CD14-positive monocyte (primary cell): ENCODE data around the gene SHTN1. TPM values are rescaled to one million over a fixed set of nuclear protein-coding genes. Genes with fewer than 3 reads are reported as not detected.

Source experiments
- DNase-seq, 3 donors: peaks; one replicate each; pipeline ENCODE4 v3.0.0-alpha.2; 2011 to 2022
- H2AFZ ChIP-seq: 2 replicates; pipeline ENCODE4 v1.6.0; 2012; ENCODE audit warnings: mild to moderate bottlenecking, low read depth, low read length, inconsistent platforms; ENCODE audit not compliant: insufficient read depth, poor library complexity, severe bottlenecking
- H3K27ac ChIP-seq, 2 donors: 1 replicate in 1 of 2; 2 replicates in 1 of 2; pipeline ENCODE4 v1.5.1; 2012 to 2013; ENCODE audit warnings: low read length in 2 of 2, control low read depth in 1 of 2, inconsistent platforms in 1 of 2, low read depth in 1 of 2, mild to moderate bottlenecking in 1 of 2
- H3K27me3 ChIP-seq, 2 donors: one replicate each; pipeline versions ENCODE4 v1.6.0 to v1.6.1; 2011 to 2013; ENCODE audit warnings: low read length in 2 of 2; ENCODE audit not compliant: control insufficient read depth in 2 of 2, insufficient read depth in 2 of 2
- H3K36me3 ChIP-seq, 2 donors: replicated peaks in 1 of 2; 1 replicate in 1 of 2; 2 replicates in 1 of 2; pipeline versions ENCODE4 v1.5.1 to v1.6.1; 2012 to 2013; ENCODE audit warnings: low read length in 2 of 2, control low read depth in 1 of 2, inconsistent platforms in 1 of 2, mild to moderate bottlenecking in 1 of 2; ENCODE audit not compliant: insufficient read depth in 2 of 2, control insufficient read depth in 1 of 2
- H3K4me1 ChIP-seq, 2 donors: 1 replicate in 1 of 2; 2 replicates in 1 of 2; pipeline versions ENCODE4 v1.5.1 to v1.6.1; 2012 to 2013; ENCODE audit warnings: low read length in 2 of 2, control low read depth in 1 of 2, inconsistent platforms in 1 of 2, mild to moderate bottlenecking in 1 of 2, moderate library complexity in 1 of 2; ENCODE audit not compliant: insufficient read depth in 2 of 2, control insufficient read depth in 1 of 2
- H3K4me2 ChIP-seq: replicated peaks from 2 replicates; pipeline ENCODE3; 2012; ENCODE audit warnings: low read length, moderate library complexity, mild to moderate bottlenecking; ENCODE audit not compliant: poor library complexity, severe bottlenecking; ENCODE audit errors: extremely low read depth
- H3K4me3 ChIP-seq, 3 experiments: fragments of 200-600 bp in 1 of 3; sonication (generic) in 1 of 3; replicated peaks in 1 of 3; 1 replicate in 2 of 3; 2 replicates in 1 of 3; pipeline ENCODE4 v1.5.1; 2011 to 2013; ENCODE audit warnings: low read length in 3 of 3, mild to moderate bottlenecking in 3 of 3, control low read depth in 2 of 3, low read depth in 2 of 3, inconsistent platforms in 1 of 3, moderate library complexity in 1 of 3
- H3K79me2 ChIP-seq: 2 replicates; pipeline ENCODE4 v1.6.0; 2012; ENCODE audit warnings: mild to moderate bottlenecking, control low read depth, inconsistent platforms, low read length, moderate library complexity; ENCODE audit not compliant: insufficient read depth
- H3K9ac ChIP-seq: 2 replicates; pipeline ENCODE4 v1.6.0; 2017; ENCODE audit warnings: low read length, mild to moderate bottlenecking; ENCODE audit not compliant: insufficient read depth, poor library complexity, severe bottlenecking
- H3K9me3 ChIP-seq, 2 donors: replicated peaks in 1 of 2; 1 replicate in 1 of 2; 2 replicates in 1 of 2; pipeline versions ENCODE4 v1.5.1 to v1.6.1; 2012 to 2013; ENCODE audit warnings: low read length in 2 of 2, control low read depth in 1 of 2; ENCODE audit not compliant: control insufficient read depth in 1 of 2, insufficient read depth in 1 of 2
- H4K20me1 ChIP-seq: 2 replicates; pipeline ENCODE4 v1.6.0; 2012; ENCODE audit warnings: mild to moderate bottlenecking, low read length, control low read depth, moderate library complexity; ENCODE audit not compliant: insufficient read depth
- H3K27ac Mint-ChIP-seq, 7 donors: one replicate each; pipeline ENCODE4 v1.8.0; 2020; ENCODE audit warnings: mild to moderate bottlenecking in 7 of 7, mixed read lengths in 7 of 7, moderate library complexity in 6 of 7, inconsistent platforms in 2 of 7
- H3K27me3 Mint-ChIP-seq, 3 donors: one replicate each; pipeline ENCODE4 v1.8.0; 2021 to 2022; ENCODE audit warnings: low read depth in 3 of 3, mild to moderate bottlenecking in 3 of 3, mixed read lengths in 3 of 3, moderate library complexity in 3 of 3, inconsistent platforms in 1 of 3
- H3K36me3 Mint-ChIP-seq, 2 donors: one replicate each; pipeline ENCODE4 v1.8.0; 2020; ENCODE audit warnings: mixed read lengths in 2 of 2, inconsistent platforms in 1 of 2, mild to moderate bottlenecking in 1 of 2
- H3K4me1 Mint-ChIP-seq: one replicate; pipeline ENCODE4 v1.8.0; 2020; ENCODE audit warnings: mild to moderate bottlenecking, mixed read lengths
- H3K4me3 Mint-ChIP-seq, 2 donors: one replicate each; pipeline ENCODE4 v1.8.0; 2020; ENCODE audit warnings: mild to moderate bottlenecking in 2 of 2, mixed read lengths in 2 of 2, moderate library complexity in 1 of 2
- H3K9me3 Mint-ChIP-seq, 7 donors: one replicate each; pipeline ENCODE4 v1.8.0; 2020 to 2022; ENCODE audit warnings: mixed read lengths in 7 of 7, mild to moderate bottlenecking in 6 of 7, moderate library complexity in 6 of 7, inconsistent platforms in 2 of 7
- WGBS: methylation state at CpG from one replicate; pipeline ENCODE4 v1.1.5; 2013; ENCODE audit warnings: missing lambda C conversion rate; ENCODE audit not compliant: insufficient coverage; 5-methylcytosine and 5-hydroxymethylcytosine counted together
- intact Hi-C, 2 donors: fragments of 100-400 bp; cut with micrococcal nuclease; formaldehyde crosslinking; loops; one replicate each; pipeline versions ENCODE4 v1.15.0 to v1.15.1; 2023
- polyA plus RNA-seq, 3 donors: library from polyadenylated mRNA; depleted of rRNA in 1 of 3; unstranded in 2 of 3; stranded (reverse) in 1 of 3; fragments of 300-500 nt in 2 of 3; fragments of >200 nt in 1 of 3; fragmentation: Illumina TruSeq in 2 of 3; gene quantifications; 1 replicate in 2 of 3; 2 replicates in 1 of 3; pipeline ENCODE4 v1.2.3, GENCODE V29; 2012 to 2021
- TF ChIP-seq, protein P1 (sequence below): fragments of 200-600 bp; IDR thresholded peaks from one replicate; pipeline ENCODE4 v1.8.0; 2022; ENCODE audit warnings: antibody characterized with exemption, mild to moderate bottlenecking

SHTN1 gene
- polyA plus RNA-seq, 3 donors: 14.4 to 22.6 (median 14.9) TPM

DNA sequence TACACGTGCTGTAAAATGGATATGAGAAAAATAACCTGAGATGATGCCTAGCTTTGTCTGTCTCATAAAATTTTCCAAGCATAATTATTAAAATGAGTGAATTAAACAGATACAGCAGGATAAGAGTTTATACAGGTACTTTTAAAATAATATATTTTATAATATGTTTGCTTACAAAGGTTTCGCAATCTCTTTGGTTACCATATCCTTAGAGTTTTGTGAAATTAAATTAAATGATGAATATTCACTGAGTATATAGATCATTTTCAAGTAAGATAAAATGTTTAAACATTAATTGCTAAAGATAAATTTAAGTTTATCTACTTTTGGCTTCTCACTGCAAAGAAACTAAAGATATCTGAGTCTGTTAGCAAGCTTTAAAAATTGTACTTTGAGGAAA, 11.4 kb downstream of the SHTN1 start:
- H3K27me3 ChIP-seq: no peaks in the 10 kb centered on the region
- H3K9ac ChIP-seq: no peak overlapping the region
- peaks cover 4 to 20% of the 10 kb centered on the region in 2 donors for H3K36me3 ChIP-seq
- intact Hi-C loops: no loop called here
- H3K9me3 ChIP-seq: no peaks in the 10 kb centered on the region
- no peak overlapping the region for H3K4me2 ChIP-seq
- Mint-ChIP-seq H3K27ac (no peak overlapping the region), H3K4me3 (no peak overlapping the region), H3K4me1 (no peaks in the 10 kb centered on the region), H3K36me3 (peaks cover 25 to 34% of the 10 kb centered on the region in 2 donors), H3K9me3 (peaks cover 0 to 2% (median 0%) of the 10 kb centered on the region in 7 donors), H3K27me3 (peaks cover 0 to 2% (median 0%) of the 10 kb centered on the region in 3 donors)
- WGBS: no CpG with 5 or more reads among the region's 2 CpGs
- no peak overlapping the region for H3K27ac ChIP-seq
- TF ChIP-seq, protein P1, sequence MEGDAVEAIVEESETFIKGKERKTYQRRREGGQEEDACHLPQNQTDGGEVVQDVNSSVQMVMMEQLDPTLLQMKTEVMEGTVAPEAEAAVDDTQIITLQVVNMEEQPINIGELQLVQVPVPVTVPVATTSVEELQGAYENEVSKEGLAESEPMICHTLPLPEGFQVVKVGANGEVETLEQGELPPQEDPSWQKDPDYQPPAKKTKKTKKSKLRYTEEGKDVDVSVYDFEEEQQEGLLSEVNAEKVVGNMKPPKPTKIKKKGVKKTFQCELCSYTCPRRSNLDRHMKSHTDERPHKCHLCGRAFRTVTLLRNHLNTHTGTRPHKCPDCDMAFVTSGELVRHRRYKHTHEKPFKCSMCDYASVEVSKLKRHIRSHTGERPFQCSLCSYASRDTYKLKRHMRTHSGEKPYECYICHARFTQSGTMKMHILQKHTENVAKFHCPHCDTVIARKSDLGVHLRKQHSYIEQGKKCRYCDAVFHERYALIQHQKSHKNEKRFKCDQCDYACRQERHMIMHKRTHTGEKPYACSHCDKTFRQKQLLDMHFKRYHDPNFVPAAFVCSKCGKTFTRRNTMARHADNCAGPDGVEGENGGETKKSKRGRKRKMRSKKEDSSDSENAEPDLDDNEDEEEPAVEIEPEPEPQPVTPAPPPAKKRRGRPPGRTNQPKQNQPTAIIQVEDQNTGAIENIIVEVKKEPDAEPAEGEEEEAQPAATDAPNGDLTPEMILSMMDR: no peak
- no peak for DNase-seq
- no peak overlapping the region for H3K4me3 ChIP-seq
- no peak overlapping the region for H2AFZ ChIP-seq
- H3K4me1 ChIP-seq: no peaks in the 10 kb centered on the region
- peaks cover 95% of the 10 kb centered on the region for H4K20me1 ChIP-seq
- peaks cover 55% of the 10 kb centered on the region for H3K79me2 ChIP-seq

DNA sequence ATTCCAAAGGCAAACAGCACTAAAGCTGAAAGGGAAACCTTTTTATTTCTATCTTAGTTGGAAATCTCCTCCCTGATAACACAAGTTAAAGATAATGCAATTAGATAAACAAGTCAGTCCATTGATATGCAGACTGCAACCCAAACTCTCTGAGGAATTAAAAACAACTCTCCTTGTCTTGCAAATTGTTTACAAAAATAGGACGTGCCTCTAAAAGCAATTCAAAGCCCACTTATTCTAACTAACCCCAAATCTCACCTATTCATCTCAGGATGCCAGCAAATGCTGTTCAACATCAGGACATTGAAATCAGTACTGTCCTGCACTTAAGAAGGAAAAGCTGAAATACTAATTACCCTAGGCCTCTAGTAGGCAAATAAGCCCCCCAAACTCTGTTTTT, 12.8 kb downstream of the SHTN1 start:
- 100% methylated on average over 1 of the region's 1 CpG for WGBS
- Mint-ChIP-seq H3K27me3 (peaks cover 0 to 2% (median 2%) of the 10 kb centered on the region in 3 donors), H3K4me1 (no peaks in the 10 kb centered on the region), H3K4me3 (no peak overlapping the region), H3K36me3 (peaks cover 18 to 26% of the 10 kb centered on the region in 2 donors), H3K27ac (no peak overlapping the region), H3K9me3 (no peaks in the 10 kb centered on the region)
- intact Hi-C loops: no loop called here
- H3K4me2 ChIP-seq: no peak overlapping the region
- no peak overlapping the region for H3K4me3 ChIP-seq
- H3K79me2 ChIP-seq: peaks cover 53% of the 10 kb centered on the region
- DNase-seq: no peak
- H3K9me3 ChIP-seq: no peaks in the 10 kb centered on the region
- TF ChIP-seq, protein P1: no peak
- no peaks in the 10 kb centered on the region for H3K4me1 ChIP-seq
- no peaks in the 10 kb centered on the region for H3K27me3 ChIP-seq
- H3K9ac ChIP-seq: no peak overlapping the region
- H3K27ac ChIP-seq: no peak overlapping the region
- H2AFZ ChIP-seq: no peak overlapping the region
- peaks cover 92% of the 10 kb centered on the region for H4K20me1 ChIP-seq
- H3K36me3 ChIP-seq: peaks cover 4 to 20% of the 10 kb centered on the region in 2 donors
